Vagina (tissue), 2 donors: ENCODE data around the gene WDR35.
A peak's percentile ranks its signal among the peaks of the same experiment; 100 is the strongest.

Source experiments
- POLR2A ChIP-seq, 2 donors: fragments of 450-650 bp; IDR thresholded peaks; one replicate each; pipeline ENCODE4 v1.6.1; 2017; ENCODE audit warnings: antibody characterized with exemption in 2 of 2, mild to moderate bottlenecking in 2 of 2, moderate library complexity in 2 of 2
- POLR2AphosphoS5 ChIP-seq, 2 donors: sonication (generic); formaldehyde crosslinking; IDR thresholded peaks; one replicate each; pipeline ENCODE4 v1.9.0; 2017; ENCODE audit warnings: antibody characterized with exemption in 2 of 2, mild to moderate bottlenecking in 2 of 2, low read depth in 1 of 2; ENCODE audit not compliant: insufficient read depth in 1 of 2
- TF ChIP-seq, protein P1 (sequence below), 3 experiments: fragments of 450-650 bp in 2 of 3; fragments of 200-600 bp in 1 of 3; sonication (generic) in 1 of 3; IDR thresholded peaks; one replicate each; pipeline ENCODE4 v1.5.1; 2017 to 2019; ENCODE audit warnings: antibody characterized with exemption in 3 of 3, mild to moderate bottlenecking in 2 of 3, moderate library complexity in 2 of 3

DNA sequence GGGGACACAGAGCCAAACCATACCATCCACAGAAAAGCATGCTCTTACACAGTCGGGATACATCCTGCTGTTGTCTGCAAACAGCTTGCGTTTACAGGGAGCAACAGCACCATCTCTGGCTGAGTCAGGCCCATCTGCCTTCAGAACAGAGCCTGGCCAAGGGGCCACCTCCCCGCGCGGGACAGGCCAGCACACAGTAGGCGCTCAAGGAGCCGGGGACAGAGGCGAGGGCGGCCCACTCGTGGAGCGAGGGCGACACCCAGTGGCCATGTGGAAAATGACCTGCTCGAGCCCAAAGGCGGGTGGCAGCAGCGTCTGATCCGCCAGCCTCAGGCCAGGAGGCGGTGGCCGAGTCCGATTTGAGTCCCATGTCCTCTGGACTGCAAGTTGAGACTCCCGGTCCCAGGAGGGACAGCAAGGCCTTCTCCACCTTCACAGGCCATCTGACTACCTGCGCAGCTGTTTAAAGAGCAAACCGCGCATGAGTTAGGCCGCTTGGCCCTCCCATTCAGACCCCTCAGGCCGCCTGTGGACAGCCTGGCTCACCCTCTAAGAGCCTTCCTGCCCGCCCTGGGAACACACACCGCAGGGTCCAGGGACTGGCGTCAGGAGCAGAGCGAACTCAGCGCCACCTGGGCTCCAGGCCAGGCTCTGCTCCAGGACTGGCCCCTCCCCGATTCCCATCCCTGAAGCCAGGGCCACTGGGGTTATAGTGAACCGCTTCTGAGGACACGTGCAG, 126.4 kb downstream of the WDR35 start:
- TF ChIP-seq, protein P1, sequence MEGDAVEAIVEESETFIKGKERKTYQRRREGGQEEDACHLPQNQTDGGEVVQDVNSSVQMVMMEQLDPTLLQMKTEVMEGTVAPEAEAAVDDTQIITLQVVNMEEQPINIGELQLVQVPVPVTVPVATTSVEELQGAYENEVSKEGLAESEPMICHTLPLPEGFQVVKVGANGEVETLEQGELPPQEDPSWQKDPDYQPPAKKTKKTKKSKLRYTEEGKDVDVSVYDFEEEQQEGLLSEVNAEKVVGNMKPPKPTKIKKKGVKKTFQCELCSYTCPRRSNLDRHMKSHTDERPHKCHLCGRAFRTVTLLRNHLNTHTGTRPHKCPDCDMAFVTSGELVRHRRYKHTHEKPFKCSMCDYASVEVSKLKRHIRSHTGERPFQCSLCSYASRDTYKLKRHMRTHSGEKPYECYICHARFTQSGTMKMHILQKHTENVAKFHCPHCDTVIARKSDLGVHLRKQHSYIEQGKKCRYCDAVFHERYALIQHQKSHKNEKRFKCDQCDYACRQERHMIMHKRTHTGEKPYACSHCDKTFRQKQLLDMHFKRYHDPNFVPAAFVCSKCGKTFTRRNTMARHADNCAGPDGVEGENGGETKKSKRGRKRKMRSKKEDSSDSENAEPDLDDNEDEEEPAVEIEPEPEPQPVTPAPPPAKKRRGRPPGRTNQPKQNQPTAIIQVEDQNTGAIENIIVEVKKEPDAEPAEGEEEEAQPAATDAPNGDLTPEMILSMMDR (IDR thresholded peaks at IDR 0.05), result peak; percentile 78 to 97 (median 92)
- TF ChIP-seq POLR2AphosphoS5 (IDR thresholded peaks at IDR 0.05; ENCODE audit: insufficient read depth in 1 of 2, low read depth in 1 of 2) (peak in 1 of 2 donors; percentile 39), POLR2A (IDR thresholded peaks at IDR 0.05) (no peak)
